ENCODE results near the gene PTPRU.

PTPRU gene

DNA sequence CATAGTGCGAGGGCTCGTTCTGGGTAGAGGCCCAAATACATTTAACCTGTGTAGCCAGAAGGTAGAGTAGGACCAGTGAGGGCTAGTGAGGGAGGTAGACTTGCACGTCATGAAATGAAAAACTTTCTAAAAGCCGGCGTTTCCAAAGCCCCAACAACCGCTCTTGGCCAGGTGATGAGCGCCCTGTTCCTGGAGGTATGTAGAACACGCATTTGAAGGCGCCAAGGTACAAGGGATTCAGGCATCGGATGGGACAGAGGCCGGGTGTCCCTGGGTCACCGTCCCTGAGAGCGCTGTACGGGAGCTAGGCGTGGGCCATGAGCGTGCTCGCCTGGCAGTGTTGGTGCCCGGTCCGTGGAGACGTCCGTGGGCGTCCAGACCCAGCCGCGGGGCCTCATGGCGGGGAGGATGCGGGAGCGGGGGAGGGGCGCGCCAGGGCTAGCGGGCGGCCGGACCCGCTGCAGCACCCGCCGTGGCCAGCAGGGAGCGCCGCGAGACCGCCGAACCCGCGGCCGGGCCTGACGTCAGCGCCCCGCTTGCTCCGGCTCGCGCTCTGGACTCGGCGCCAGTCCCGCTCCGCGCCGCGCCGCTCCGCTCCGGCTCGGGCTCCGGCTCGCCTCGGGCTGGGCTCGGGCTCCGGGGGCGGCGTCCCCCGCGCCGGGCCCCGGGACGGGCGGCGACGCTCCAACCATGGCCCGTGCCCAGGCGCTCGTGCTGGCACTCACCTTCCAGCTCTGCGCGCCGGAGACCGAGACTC lies at the start of gene PTPRU:
TSS of gene PTPRU (plus strand) at position 568 of the 757 bp plus-strand sequence. CDS start at position 691, 123 bp downstream.
- DNase-seq (peak; percentile 90), ATAC-seq (peak; percentile 84)

DNA sequence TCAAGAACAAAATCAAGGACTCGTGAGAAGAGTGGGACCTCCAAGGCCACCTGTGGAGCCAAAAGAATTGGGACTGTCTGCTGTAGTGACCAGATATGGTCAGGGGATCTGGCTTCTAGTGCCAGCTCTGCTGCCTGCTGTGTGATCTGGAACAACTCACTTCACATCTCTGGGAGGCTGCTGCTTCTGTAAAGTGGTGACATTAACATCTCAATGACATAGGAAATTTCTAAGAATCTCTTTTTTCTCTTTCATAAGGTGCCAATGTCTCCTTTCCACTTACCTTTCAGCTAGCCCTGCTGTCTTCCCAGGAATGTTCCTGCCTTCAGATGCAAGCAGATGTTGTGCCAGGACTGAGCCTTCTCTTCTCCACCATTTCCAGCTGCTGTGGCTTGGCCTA lies 49.6 kb upstream of the PTPRU start:
- ATAC-seq: no peak

DNA sequence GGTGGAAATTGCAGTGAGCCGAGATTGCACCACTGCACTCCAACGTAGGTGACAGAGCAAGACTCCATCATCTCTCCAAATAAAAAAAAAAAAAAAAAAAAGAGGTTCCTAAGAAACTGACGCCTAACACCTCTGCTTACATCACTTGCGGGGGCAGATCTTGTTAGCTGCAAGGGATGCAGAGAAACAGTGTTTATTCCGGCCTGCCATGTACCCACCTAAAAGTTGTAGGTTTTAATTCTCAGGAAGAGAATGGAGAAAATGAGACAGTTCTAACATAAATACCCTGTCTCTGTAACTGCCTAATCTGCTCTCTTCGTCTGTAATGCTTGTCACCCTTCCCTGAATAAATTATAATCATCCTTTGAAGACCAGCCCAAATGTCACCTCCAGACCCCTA lies 45.6 kb upstream of the PTPRU start:
- ATAC-seq (no peak), DNase-seq (no peak)

More for the DNA sequence above, 49.6 kb upstream of the PTPRU start:
- DNase-seq: no peak

DNA sequence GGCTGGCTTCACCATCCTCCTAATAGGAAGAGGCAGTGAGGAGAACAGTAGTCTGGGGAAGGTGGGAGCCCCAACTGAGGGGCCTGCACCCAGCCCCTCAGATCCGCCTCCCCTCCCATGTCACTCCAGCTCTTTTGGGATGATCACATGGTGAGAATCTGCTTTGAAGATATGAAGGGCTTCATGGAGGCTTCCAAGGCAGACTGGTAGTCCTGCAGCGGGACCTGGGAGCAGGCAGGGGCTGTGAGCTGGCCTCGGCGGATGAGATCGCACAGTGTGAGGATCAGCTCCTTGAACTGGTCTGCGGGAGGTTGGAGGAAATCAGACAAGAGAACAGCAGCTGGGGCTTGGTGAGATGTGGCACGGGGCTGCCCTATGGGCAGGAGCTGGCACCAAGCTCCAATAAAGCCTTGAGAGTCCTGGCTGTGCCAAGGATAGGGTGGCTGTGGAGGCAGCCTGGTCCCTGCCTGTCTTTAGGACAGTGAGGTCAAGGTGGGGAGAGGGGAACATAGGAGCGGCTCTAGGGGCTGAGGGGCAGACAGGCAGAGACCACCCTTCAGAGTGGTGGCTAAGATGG lies 42.4 kb upstream of the PTPRU start:
- DNase-seq (no peak), ATAC-seq (no peak)

DNA sequence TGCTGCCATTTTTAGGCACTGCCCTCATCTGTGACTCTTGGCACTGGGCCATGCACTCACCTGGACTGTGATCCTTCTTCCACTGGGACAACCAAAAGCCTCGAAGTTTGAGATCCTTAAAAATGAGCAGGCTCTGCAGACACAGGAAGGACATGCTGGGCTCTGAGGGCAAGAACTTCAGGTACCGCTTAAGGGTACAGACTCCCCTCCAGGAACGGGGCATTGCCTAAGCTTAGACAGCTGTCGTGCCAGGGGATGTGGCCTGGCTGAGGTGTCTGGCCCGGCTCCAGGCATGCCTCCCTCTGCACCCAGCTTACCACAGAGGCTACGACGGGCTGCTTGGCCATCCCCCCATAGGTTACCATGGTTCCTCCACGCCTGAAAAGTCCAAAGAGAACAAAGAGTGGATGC lies 40.4 kb upstream of the PTPRU start:
- ATAC-seq (peak; percentile 15), DNase-seq (no peak)

- DNase-seq (no peak), ATAC-seq (no peak)
Observed at GRCh38 chr1:29196863-29197589, 39.3 kb upstream of the PTPRU start.

GRCh38 chr1:29197590-29197924 lies 38.8 kb upstream of the PTPRU start:
- ATAC-seq (peak; percentile 57), DNase-seq (peak; percentile 15)

GRCh38 chr1:29197993-29198392 lies 38.3 kb upstream of the PTPRU start:
- no peak for ATAC-seq
- no peak for DNase-seq

GRCh38 chr1:29200906-29201594 lies 35.3 kb upstream of the PTPRU start:
- DNase-seq (no peak), ATAC-seq (no peak)

DNA sequence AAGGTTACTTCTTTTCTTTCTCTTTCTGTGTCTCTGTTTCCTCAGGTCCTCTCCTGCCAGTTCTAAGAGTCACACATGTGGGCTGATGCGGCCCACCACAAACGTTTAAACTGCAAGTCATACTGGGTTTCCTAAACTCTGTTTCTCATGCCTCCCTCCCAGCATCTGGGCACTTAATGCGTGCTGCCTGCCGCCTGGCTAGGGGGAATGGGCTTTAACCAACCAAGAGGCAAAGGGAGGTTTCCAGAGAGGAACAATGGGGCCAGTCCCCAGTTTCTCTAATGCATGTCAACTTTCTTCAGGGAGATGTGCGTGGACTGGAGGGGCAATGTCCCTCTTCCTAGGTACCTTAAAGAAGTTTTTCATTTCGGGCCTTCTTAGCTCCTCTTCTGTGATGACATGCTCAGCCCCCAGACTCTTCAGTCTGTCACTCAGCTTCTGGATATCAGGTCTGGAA lies 34.7 kb upstream of the PTPRU start:
- ATAC-seq: peak; percentile 17
- no peak for DNase-seq

DNA sequence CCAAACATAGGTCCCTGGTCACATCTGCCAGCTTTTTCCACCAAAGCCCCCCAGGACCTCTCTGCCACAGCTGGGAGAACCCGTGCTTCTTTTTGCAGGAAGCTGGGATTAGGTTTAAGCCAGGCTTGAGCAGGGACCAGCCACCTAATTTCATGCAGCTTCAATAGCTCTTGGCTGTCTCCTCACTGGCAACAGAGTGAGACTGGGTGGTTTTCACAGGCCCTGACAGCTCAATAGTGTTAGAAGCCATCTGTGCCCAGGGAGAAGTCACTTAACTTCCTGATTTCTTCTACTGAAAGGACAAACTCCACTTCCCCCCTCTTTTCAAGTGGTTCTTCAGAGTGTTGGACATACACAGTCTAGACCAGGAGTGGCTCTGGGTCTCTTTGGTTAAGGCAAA lies 34.3 kb upstream of the PTPRU start:
- ATAC-seq (no peak), DNase-seq (no peak)

GRCh38 chr1:29202584-29203340 lies 33.6 kb upstream of the PTPRU start:
- ATAC-seq: peak; percentile 95
- DNase-seq: peak; percentile 96

DNA sequence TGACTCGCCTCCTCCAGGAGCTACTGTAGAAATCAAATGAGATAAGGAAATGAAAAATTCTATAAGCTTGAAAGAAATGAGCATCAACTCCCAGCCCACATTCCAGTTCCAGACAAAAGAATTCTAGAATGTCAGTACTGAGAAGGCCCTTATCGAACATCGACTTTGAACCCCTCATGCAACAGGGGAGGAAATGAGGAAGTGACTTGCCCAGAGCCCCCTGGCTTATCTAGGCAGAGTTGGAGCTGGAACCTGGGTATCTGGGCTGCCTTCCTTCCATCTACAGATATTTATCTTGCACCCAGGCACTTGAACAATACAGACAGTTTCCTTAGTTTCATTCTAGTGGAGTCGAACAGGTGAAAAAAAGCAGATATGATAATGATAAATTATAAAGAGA lies 27.9 kb upstream of the PTPRU start:
- DNase-seq (no peak), ATAC-seq (no peak)

DNA sequence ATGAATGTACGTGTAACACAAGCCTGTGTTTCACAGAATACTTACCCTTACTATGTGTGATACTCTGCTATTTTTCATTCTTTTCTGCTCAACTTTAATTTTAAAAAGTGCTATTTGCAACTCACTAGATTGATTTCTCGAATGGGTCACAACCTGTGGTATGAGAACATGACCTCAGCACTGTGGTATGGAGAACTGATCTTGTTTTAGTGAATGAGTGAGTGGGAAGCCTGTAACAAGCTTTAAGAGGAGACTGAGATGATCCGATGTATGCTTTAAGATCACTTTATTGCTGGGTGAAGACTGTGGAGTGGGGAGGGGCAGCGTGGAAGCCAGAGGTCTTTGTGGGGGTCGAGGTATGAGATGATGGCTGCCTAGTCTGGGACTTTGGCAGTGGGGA lies 27.1 kb upstream of the PTPRU start:
- ATAC-seq: no peak
- no peak for DNase-seq

DNA sequence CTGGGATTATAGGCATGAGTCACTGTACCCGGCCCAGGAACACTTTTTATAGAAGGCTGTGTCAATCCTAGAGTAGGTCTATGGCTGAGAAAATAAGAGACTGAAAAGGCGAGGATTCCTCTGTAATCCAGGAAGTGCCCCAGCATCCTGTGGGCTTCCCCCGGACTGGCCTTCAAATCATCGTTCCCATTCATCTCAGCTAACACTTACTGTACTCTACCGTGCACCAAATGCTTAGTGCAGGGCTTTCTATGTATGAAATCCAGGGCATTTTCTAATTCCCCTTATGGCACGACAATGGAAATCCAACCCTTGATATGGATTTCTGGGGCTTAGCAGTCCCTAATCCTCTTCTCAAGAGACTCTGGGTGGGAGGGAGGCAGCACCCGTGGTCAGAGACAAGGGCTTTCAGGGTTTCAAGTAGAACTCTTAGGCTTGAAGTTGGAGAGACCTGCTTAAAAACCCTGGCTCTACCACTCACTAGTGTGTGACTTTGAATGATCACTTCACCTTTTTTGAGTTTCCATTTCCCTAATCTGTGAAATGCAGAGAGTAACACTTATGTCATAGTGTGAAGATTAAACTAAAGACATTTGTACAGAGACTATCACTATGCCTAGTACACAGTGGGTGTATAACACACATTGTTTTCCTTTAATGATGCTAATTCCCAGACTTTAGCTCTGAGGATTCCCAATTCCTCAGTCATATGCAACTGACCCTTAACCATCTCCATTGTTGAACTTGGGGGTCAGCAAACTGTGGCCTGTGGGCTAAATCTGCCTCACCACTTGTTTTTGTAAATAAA lies 25.8 kb upstream of the PTPRU start:
- ATAC-seq: peak; percentile 45
- no peak for DNase-seq

- ATAC-seq: no peak
- DNase-seq: no peak
Observed at GRCh38 chr1:29211086-29212030, 25.0 kb upstream of the PTPRU start.

DNA sequence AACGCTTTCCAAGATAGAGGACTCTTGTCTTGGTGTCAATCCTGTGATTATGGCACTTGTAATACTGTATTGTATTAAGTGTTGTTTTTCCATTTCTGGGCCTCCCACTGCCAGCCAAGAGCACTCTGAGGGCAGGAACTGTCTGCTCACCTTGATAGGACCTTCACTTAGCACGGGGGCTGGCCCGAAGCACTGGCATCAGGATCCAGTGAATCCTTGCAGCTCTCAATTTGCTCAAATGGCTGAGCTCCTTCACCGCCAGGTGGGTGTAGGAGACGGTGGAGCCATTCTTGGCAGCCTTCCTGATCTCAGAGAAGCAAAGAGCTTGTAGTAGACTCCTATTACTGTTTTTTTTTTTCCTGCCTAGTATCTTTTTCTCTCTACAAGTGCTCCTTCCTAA lies 23.3 kb upstream of the PTPRU start:
- DNase-seq: no peak
- ATAC-seq: no peak

GRCh38 chr1:29217633-29218032 lies 18.7 kb upstream of the PTPRU start:
- DNase-seq: no peak
- ATAC-seq: no peak

DNA sequence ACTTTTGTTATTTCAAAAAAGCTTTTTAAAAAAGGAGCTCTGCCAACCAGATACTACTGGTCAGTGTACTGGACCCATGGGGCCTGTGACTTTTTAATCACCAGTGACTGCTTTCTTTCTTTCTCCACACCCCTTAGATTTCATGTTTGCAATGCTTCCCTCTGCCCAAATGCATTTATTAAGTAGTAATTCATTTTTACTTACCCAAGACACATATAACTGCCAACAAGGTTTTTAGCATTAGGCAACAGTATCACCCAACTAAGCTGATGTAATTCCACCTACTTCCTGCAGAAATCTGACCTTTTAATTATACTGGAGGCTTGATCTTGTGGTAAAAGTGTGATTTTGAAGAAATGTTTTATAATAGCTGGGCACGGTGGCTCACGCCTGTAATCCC lies 18.1 kb upstream of the PTPRU start:
- DNase-seq (no peak), ATAC-seq (peak; percentile 52)

GRCh38 chr1:29221296-29221695 lies 15.0 kb upstream of the PTPRU start:
- DNase-seq: no peak
- ATAC-seq: no peak
